Common myeloid progenitor, CD34-positive (primary cell): ENCODE measurements around the gene RNASEH1.
"Not testable (repeated sequence)": the region's sequence is repeated elsewhere in the genome, so short reads cannot be mapped to it uniquely, and the experiment has no call there.

ENCODE experiments used
- CTCF ChIA-PET: fragments of 350-600 bp; sonication (Branson Sonifier 250); formaldehyde crosslinking; loops from one replicate; lab custom pipeline; 2021; ENCODE audit warnings: antibody characterized with exemption; lab: Charles Lee
- POLR2A ChIA-PET: fragments of 350-600 bp; sonication (Branson Sonifier 250); formaldehyde crosslinking; loops from one replicate; lab custom pipeline; 2021; ENCODE audit warnings: antibody characterized with exemption; lab: Charles Lee
- DNase-seq, 3 donors: peaks; one replicate each; pipeline versions ENCODE4 v3.0.0 to v3.0.0-alpha.2; 2013
- H3K27ac ChIP-seq, 2 experiments: 1 replicate in 1 of 2; 2 replicates in 1 of 2; pipeline ENCODE4 v1.7.0; 2013; ENCODE audit warnings: inconsistent platforms in 2 of 2, low read length in 2 of 2, mild to moderate bottlenecking in 2 of 2, low read depth in 1 of 2, moderate library complexity in 1 of 2; ENCODE audit not compliant: severe bottlenecking in 2 of 2, insufficient read depth in 1 of 2, poor library complexity in 1 of 2
- H3K27me3 ChIP-seq, 5 experiments: replicated peaks in 2 of 5; 1 replicate in 3 of 5; 2 replicates in 2 of 5; pipeline versions ENCODE4 v1.6.1 to v1.7.0; 2013; ENCODE audit warnings: low read length in 4 of 5, mild to moderate bottlenecking in 2 of 5, moderate library complexity in 2 of 5, inconsistent platforms in 1 of 5; ENCODE audit not compliant: insufficient read depth in 5 of 5, control insufficient read depth in 4 of 5
- H3K36me3 ChIP-seq, 4 experiments: 1 replicate in 2 of 4; 2 replicates in 2 of 4; pipeline versions ENCODE4 v1.6.1 to v1.7.0; 2013; ENCODE audit warnings: low read length in 3 of 4, control low read depth in 1 of 4, mild to moderate bottlenecking in 1 of 4; ENCODE audit not compliant: control insufficient read depth in 4 of 4, insufficient read depth in 4 of 4
- H3K4me1 ChIP-seq, 4 experiments: 1 replicate in 3 of 4; 2 replicates in 1 of 4; pipeline versions ENCODE4 v1.6.1 to v1.7.1; 2013; ENCODE audit warnings: low read length in 3 of 4, mild to moderate bottlenecking in 3 of 4, control low read depth in 1 of 4, inconsistent platforms in 1 of 4, moderate library complexity in 1 of 4; ENCODE audit not compliant: control insufficient read depth in 4 of 4, insufficient read depth in 4 of 4; ENCODE audit errors: control extremely low read depth in 1 of 4
- H3K4me3 ChIP-seq, 7 experiments: 1 replicate in 4 of 7; 2 replicates in 3 of 7; pipeline versions ENCODE4 v1.5.1 to v1.7.0; 2013; ENCODE audit warnings: mild to moderate bottlenecking in 7 of 7, low read length in 6 of 7, moderate library complexity in 6 of 7, inconsistent platforms in 2 of 7, low read depth in 2 of 7, control low read depth in 1 of 7; ENCODE audit not compliant: insufficient read depth in 4 of 7, control insufficient read depth in 1 of 7; ENCODE audit errors: extremely low read depth in 1 of 7
- H3K9me3 ChIP-seq, 5 experiments: 1 replicate in 4 of 5; 2 replicates in 1 of 5; pipeline versions ENCODE4 v1.6.1 to v1.7.1; 2013; ENCODE audit warnings: low read length in 4 of 5, mild to moderate bottlenecking in 2 of 5, inconsistent platforms in 1 of 5, low read depth in 1 of 5, moderate library complexity in 1 of 5; ENCODE audit not compliant: control insufficient read depth in 4 of 5, insufficient read depth in 2 of 5; ENCODE audit errors: control extremely low read depth in 1 of 5
- WGBS: methylation state at CpG from one replicate; pipeline ENCODE4 v1.1.5; 2013; ENCODE audit not compliant: insufficient coverage; 5-methylcytosine and 5-hydroxymethylcytosine counted together

The RNASEH1 gene

GRCh38 chr2:3498783-3499394 is 59.2 kb downstream of the RNASEH1 start:
- H3K4me3 ChIP-seq, result no peak overlapping the region
- no peak overlapping the region for H3K27ac ChIP-seq
- POLR2A ChIA-PET, result no interaction called here
- CTCF ChIA-PET, result no interaction called here
- H3K4me1 ChIP-seq, result no peaks in the 10 kb centered on the region
- WGBS, result over 99% methylated on average over 15 of the region's 18 CpGs
- DNase-seq, result no peak
- H3K9me3 ChIP-seq, result no peaks in the 10 kb centered on the region
- H3K36me3 ChIP-seq, result peaks cover 6 to 61% (median 29%) of the 10 kb centered on the region in 4 experiments
- H3K27me3 ChIP-seq, result no peaks in the 10 kb centered on the region

- H3K27me3 ChIP-seq, H3K4me3 ChIP-seq, POLR2A ChIA-PET, DNase-seq, H3K27ac ChIP-seq, H3K4me1 ChIP-seq, H3K9me3 ChIP-seq: not testable (repeated sequence)
- WGBS, result 95% methylated on average over 12 of the region's 15 CpGs
- CTCF ChIA-PET, result interaction anchor here (1.2 kb wide), 1 partner anchor 23 kb away, joined by 3 read pairs; no protein-coding TSS in a partner anchor
- peaks cover 4 to 49% (median 24%) of the 10 kb centered on the region in 4 experiments for H3K36me3 ChIP-seq
Observed at GRCh38 chr2:3496708-3497080, 61.4 kb downstream of the RNASEH1 start.
